Glutamatergic neuron (in vitro differentiated cells): ENCODE results near the gene PPWD1. TPM values are rescaled to one million over a fixed set of nuclear protein-coding genes. Genes with fewer than 3 reads are reported as not detected.

Experiments used
- DNase-seq: peaks from one replicate; pipeline ENCODE4 v3.0.0; 2022
- H3K27ac Mint-ChIP-seq: one replicate; pipeline ENCODE4 v1.8.0; 2020; ENCODE audit warnings: mild to moderate bottlenecking, mixed read lengths, inconsistent platforms; ENCODE audit not compliant: unreplicated experiment
- H3K27me3 Mint-ChIP-seq: one replicate; pipeline ENCODE4 v1.8.0; 2020; ENCODE audit warnings: mild to moderate bottlenecking, moderate library complexity, mixed read lengths, inconsistent platforms; ENCODE audit not compliant: unreplicated experiment
- H3K36me3 Mint-ChIP-seq: one replicate; pipeline ENCODE4 v1.8.0; 2020; ENCODE audit warnings: mild to moderate bottlenecking, mixed read lengths, inconsistent platforms; ENCODE audit not compliant: unreplicated experiment
- H3K4me1 Mint-ChIP-seq: one replicate; pipeline ENCODE4 v1.8.0; 2020; ENCODE audit warnings: mild to moderate bottlenecking, low read depth, mixed read lengths, inconsistent platforms; ENCODE audit not compliant: unreplicated experiment
- H3K4me3 Mint-ChIP-seq: one replicate; pipeline ENCODE4 v1.8.0; 2020; ENCODE audit warnings: mild to moderate bottlenecking, mixed read lengths, inconsistent platforms; ENCODE audit not compliant: unreplicated experiment
- H3K9me3 Mint-ChIP-seq: one replicate; pipeline ENCODE4 v1.8.0; 2020; ENCODE audit warnings: mild to moderate bottlenecking, moderate library complexity, mixed read lengths, inconsistent platforms; ENCODE audit not compliant: unreplicated experiment
- CTCF ChIP-seq: fragments of 200-600 bp; sonication (generic); IDR thresholded peaks from one replicate; pipeline ENCODE4 v1.5.0; 2021; ENCODE audit not compliant: partially characterized antibody, unreplicated experiment
- long read RNA-seq: library from polyadenylated mRNA; unstranded; transcript quantifications from one replicate; pipeline ENCODE4 v2.0.0, GENCODE V29; 2020; ENCODE audit not compliant: unreplicated experiment
- total RNA-seq: library from RNA; stranded (reverse); fragmentation: NEBNext Ultra II Directional; extraction: Animal tissue kit (Norgen Biotek cat#: 25700); gene quantifications from one replicate; pipeline ENCODE4 v1.2.1, GENCODE V29; 2021; ENCODE audit not compliant: unreplicated experiment

The PPWD1 gene
- 37.6 TPM for total RNA-seq
- long read RNA-seq, transcript PPWD1-201 (11 exons, 2,166 nt) = major isoform, 11 of 14 reads
- long read RNA-seq, partial matches to known transcripts = 1 of 14 reads
- long read RNA-seq, other reads (novel, unspliced or antisense) = 2 of 14 reads

- peak; percentile 94 for DNase-seq
- Mint-ChIP-seq H3K27me3 (peaks cover 4% of the 10 kb centered on the region), H3K4me1 (peaks cover 11% of the 10 kb centered on the region), H3K4me3 (peak within 1 kb of the TSS; percentile 100), H3K36me3 (no peaks in the 10 kb centered on the region), H3K9me3 (peaks cover 5% of the 10 kb centered on the region), H3K27ac (peak within 1 kb of the TSS; percentile 100)
- TF ChIP-seq CTCF = no peak
These were observed at the start of gene PPWD1, which contains the start of gene CENPK for GRCh38 chr5:65562731-65563701. Gene PPWD1 (plus strand): TSS chr5:65563296. CDS start chr5:65563311, 15 bp downstream. Gene CENPK (minus strand): TSS chr5:65563168. CDS start chr5:65554907, 8,261 bp downstream.

- no peak overlapping the region for H3K27ac Mint-ChIP-seq
- H3K4me3 Mint-ChIP-seq = no peak overlapping the region
- H3K36me3 Mint-ChIP-seq = no peaks in the 10 kb centered on the region
These were observed 37.4 kb upstream of the PPWD1 start for GRCh38 chr5:65525726-65526125.

GRCh38 chr5:65530904-65531303 lies 32.2 kb upstream of the PPWD1 start:
- Mint-ChIP-seq H3K9me3 (peaks cover 2% of the 10 kb centered on the region), H3K27me3 (no peaks in the 10 kb centered on the region), H3K4me3 (no peak overlapping the region), H3K27ac (no peak overlapping the region), H3K36me3 (no peaks in the 10 kb centered on the region), H3K4me1 (no peaks in the 10 kb centered on the region)
- no peak for DNase-seq
- TF ChIP-seq CTCF = no peak

More at GRCh38 chr5:65525726-65526125, 37.4 kb upstream of the PPWD1 start:
- DNase-seq = no peak
- Mint-ChIP-seq H3K4me1 (no peaks in the 10 kb centered on the region), H3K9me3 (no peaks in the 10 kb centered on the region), H3K27me3 (no peaks in the 10 kb centered on the region)
- TF ChIP-seq CTCF = no peak

- no peak for DNase-seq
- no peak overlapping the region for H3K27ac Mint-ChIP-seq
- TF ChIP-seq CTCF = no peak
These were observed 27.5 kb upstream of the PPWD1 start for GRCh38 chr5:65535529-65535987.

More at GRCh38 chr5:65535529-65535987, 27.5 kb upstream of the PPWD1 start:
- Mint-ChIP-seq H3K4me3 (no peak overlapping the region), H3K9me3 (peaks cover 2% of the 10 kb centered on the region), H3K36me3 (no peaks in the 10 kb centered on the region), H3K4me1 (no peaks in the 10 kb centered on the region), H3K27me3 (no peaks in the 10 kb centered on the region)
